CD14-positive monocyte (primary cell): Measurements from ENCODE around the gene TRH. TPM values are rescaled to one million over a fixed set of nuclear protein-coding genes. Genes with fewer than 3 reads are reported as not detected.

ENCODE experiments used
- DNase-seq, 3 donors: peaks; one replicate each; pipeline ENCODE4 v3.0.0-alpha.2; 2011 to 2022
- H2AFZ ChIP-seq: 2 replicates; pipeline ENCODE4 v1.6.0; 2012; ENCODE audit warnings: mild to moderate bottlenecking, low read depth, low read length, inconsistent platforms; ENCODE audit not compliant: insufficient read depth, poor library complexity, severe bottlenecking
- H3K27ac ChIP-seq, 2 donors: 1 replicate in 1 of 2; 2 replicates in 1 of 2; pipeline ENCODE4 v1.5.1; 2012 to 2013; ENCODE audit warnings: low read length in 2 of 2, control low read depth in 1 of 2, inconsistent platforms in 1 of 2, low read depth in 1 of 2, mild to moderate bottlenecking in 1 of 2
- H3K27me3 ChIP-seq, 2 donors: one replicate each; pipeline versions ENCODE4 v1.6.0 to v1.6.1; 2011 to 2013; ENCODE audit warnings: low read length in 2 of 2; ENCODE audit not compliant: control insufficient read depth in 2 of 2, insufficient read depth in 2 of 2
- H3K36me3 ChIP-seq, 2 donors: replicated peaks in 1 of 2; 1 replicate in 1 of 2; 2 replicates in 1 of 2; pipeline versions ENCODE4 v1.5.1 to v1.6.1; 2012 to 2013; ENCODE audit warnings: low read length in 2 of 2, control low read depth in 1 of 2, inconsistent platforms in 1 of 2, mild to moderate bottlenecking in 1 of 2; ENCODE audit not compliant: insufficient read depth in 2 of 2, control insufficient read depth in 1 of 2
- H3K4me1 ChIP-seq, 2 donors: 1 replicate in 1 of 2; 2 replicates in 1 of 2; pipeline versions ENCODE4 v1.5.1 to v1.6.1; 2012 to 2013; ENCODE audit warnings: low read length in 2 of 2, control low read depth in 1 of 2, inconsistent platforms in 1 of 2, mild to moderate bottlenecking in 1 of 2, moderate library complexity in 1 of 2; ENCODE audit not compliant: insufficient read depth in 2 of 2, control insufficient read depth in 1 of 2
- H3K4me2 ChIP-seq: replicated peaks from 2 replicates; pipeline ENCODE3; 2012; ENCODE audit warnings: low read length, moderate library complexity, mild to moderate bottlenecking; ENCODE audit not compliant: poor library complexity, severe bottlenecking; ENCODE audit errors: extremely low read depth
- H3K4me3 ChIP-seq, 3 experiments: fragments of 200-600 bp in 1 of 3; sonication (generic) in 1 of 3; replicated peaks in 1 of 3; 1 replicate in 2 of 3; 2 replicates in 1 of 3; pipeline ENCODE4 v1.5.1; 2011 to 2013; ENCODE audit warnings: low read length in 3 of 3, mild to moderate bottlenecking in 3 of 3, control low read depth in 2 of 3, low read depth in 2 of 3, inconsistent platforms in 1 of 3, moderate library complexity in 1 of 3
- H3K79me2 ChIP-seq: 2 replicates; pipeline ENCODE4 v1.6.0; 2012; ENCODE audit warnings: mild to moderate bottlenecking, control low read depth, inconsistent platforms, low read length, moderate library complexity; ENCODE audit not compliant: insufficient read depth
- H3K9ac ChIP-seq: 2 replicates; pipeline ENCODE4 v1.6.0; 2017; ENCODE audit warnings: low read length, mild to moderate bottlenecking; ENCODE audit not compliant: insufficient read depth, poor library complexity, severe bottlenecking
- H3K9me3 ChIP-seq, 2 donors: replicated peaks in 1 of 2; 1 replicate in 1 of 2; 2 replicates in 1 of 2; pipeline versions ENCODE4 v1.5.1 to v1.6.1; 2012 to 2013; ENCODE audit warnings: low read length in 2 of 2, control low read depth in 1 of 2; ENCODE audit not compliant: control insufficient read depth in 1 of 2, insufficient read depth in 1 of 2
- H4K20me1 ChIP-seq: 2 replicates; pipeline ENCODE4 v1.6.0; 2012; ENCODE audit warnings: mild to moderate bottlenecking, low read length, control low read depth, moderate library complexity; ENCODE audit not compliant: insufficient read depth
- H3K27ac Mint-ChIP-seq, 7 donors: one replicate each; pipeline ENCODE4 v1.8.0; 2020; ENCODE audit warnings: mild to moderate bottlenecking in 7 of 7, mixed read lengths in 7 of 7, moderate library complexity in 6 of 7, inconsistent platforms in 2 of 7
- H3K27me3 Mint-ChIP-seq, 3 donors: one replicate each; pipeline ENCODE4 v1.8.0; 2021 to 2022; ENCODE audit warnings: low read depth in 3 of 3, mild to moderate bottlenecking in 3 of 3, mixed read lengths in 3 of 3, moderate library complexity in 3 of 3, inconsistent platforms in 1 of 3
- H3K36me3 Mint-ChIP-seq, 2 donors: one replicate each; pipeline ENCODE4 v1.8.0; 2020; ENCODE audit warnings: mixed read lengths in 2 of 2, inconsistent platforms in 1 of 2, mild to moderate bottlenecking in 1 of 2
- H3K4me1 Mint-ChIP-seq: one replicate; pipeline ENCODE4 v1.8.0; 2020; ENCODE audit warnings: mild to moderate bottlenecking, mixed read lengths
- H3K4me3 Mint-ChIP-seq, 2 donors: one replicate each; pipeline ENCODE4 v1.8.0; 2020; ENCODE audit warnings: mild to moderate bottlenecking in 2 of 2, mixed read lengths in 2 of 2, moderate library complexity in 1 of 2
- H3K9me3 Mint-ChIP-seq, 7 donors: one replicate each; pipeline ENCODE4 v1.8.0; 2020 to 2022; ENCODE audit warnings: mixed read lengths in 7 of 7, mild to moderate bottlenecking in 6 of 7, moderate library complexity in 6 of 7, inconsistent platforms in 2 of 7
- CTCF ChIP-seq: fragments of 200-600 bp; IDR thresholded peaks from one replicate; pipeline ENCODE4 v1.8.0; 2022; ENCODE audit warnings: antibody characterized with exemption, mild to moderate bottlenecking
- WGBS: methylation state at CpG from one replicate; pipeline ENCODE4 v1.1.5; 2013; ENCODE audit warnings: missing lambda C conversion rate; ENCODE audit not compliant: insufficient coverage; 5-methylcytosine and 5-hydroxymethylcytosine counted together
- intact Hi-C, 2 donors: fragments of 100-400 bp; cut with micrococcal nuclease; formaldehyde crosslinking; loops; one replicate each; pipeline versions ENCODE4 v1.15.0 to v1.15.1; 2023
- polyA plus RNA-seq, 3 donors: library from polyadenylated mRNA; depleted of rRNA in 1 of 3; unstranded in 2 of 3; stranded (reverse) in 1 of 3; fragments of 300-500 nt in 2 of 3; fragments of >200 nt in 1 of 3; fragmentation: Illumina TruSeq in 2 of 3; gene quantifications; 1 replicate in 2 of 3; 2 replicates in 1 of 3; pipeline ENCODE4 v1.2.3, GENCODE V29; 2012 to 2021

TRH gene
- polyA plus RNA-seq, 3 donors = 0.91 TPM; not detected in 2

DNA sequence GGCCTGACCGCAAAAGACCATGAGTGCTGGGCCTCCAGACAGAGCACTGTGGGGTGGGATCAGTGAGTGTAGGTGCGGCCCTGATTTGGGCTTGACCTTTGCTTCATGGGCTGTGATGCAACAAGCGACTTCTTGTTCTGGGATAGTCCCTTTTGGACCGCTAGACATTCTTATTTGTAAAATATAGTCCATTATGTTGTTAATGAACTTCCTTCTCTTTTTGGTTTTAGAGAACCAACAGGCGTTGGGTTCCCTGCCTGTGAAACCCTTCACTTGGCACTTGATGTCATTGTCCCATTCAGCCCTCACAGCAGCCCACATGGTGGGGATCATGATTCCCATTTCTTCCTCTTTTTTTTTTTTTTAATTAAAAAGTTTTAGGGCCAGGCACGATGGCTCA, 15.8 kb upstream of the TRH start:
- H3K4me1 Mint-ChIP-seq = peaks cover 37% of the 10 kb centered on the region
- Histone ChIP-seq H3K27me3 (no peaks in the 10 kb centered on the region), H3K9me3 (no peaks in the 10 kb centered on the region), H3K4me3 (no peak overlapping the region), H4K20me1 (no peaks in the 10 kb centered on the region), H3K27ac (peak overlapping the region in 1 of 2 donors; percentile 22), H2AFZ (no peak overlapping the region), H3K4me2 (no peak overlapping the region), H3K36me3 (no peaks in the 10 kb centered on the region), H3K79me2 (no peaks in the 10 kb centered on the region), H3K4me1 (peaks cover 33 to 36% of the 10 kb centered on the region in 2 donors), H3K9ac (no peak overlapping the region)
- TF ChIP-seq CTCF = no peak
- no peaks in the 10 kb centered on the region for H3K9me3 Mint-ChIP-seq
- peak overlapping the region in 1 of 2 donors; percentile 39 for H3K4me3 Mint-ChIP-seq
- peak overlapping the region; percentile 54 to 92 (median 69) for H3K27ac Mint-ChIP-seq
- WGBS = 40% methylated on average over 2 of the region's 6 CpGs
- no peaks in the 10 kb centered on the region for H3K36me3 Mint-ChIP-seq
- peak; percentile 60 to 86 (median 72) for DNase-seq
- peaks cover 5 to 13% (median 5%) of the 10 kb centered on the region in 3 donors for H3K27me3 Mint-ChIP-seq
- intact Hi-C loops = no loop called here

- H3K4me1 ChIP-seq = peaks cover 18 to 21% of the 10 kb centered on the region in 2 donors
- no peaks in the 10 kb centered on the region for H3K36me3 ChIP-seq
- no peak for DNase-seq
- H3K27me3 ChIP-seq = no peaks in the 10 kb centered on the region
- H3K27ac ChIP-seq = no peak overlapping the region
- Mint-ChIP-seq H3K27me3 (peaks cover 2 to 13% (median 4%) of the 10 kb centered on the region in 3 donors), H3K36me3 (no peaks in the 10 kb centered on the region), H3K4me1 (peaks cover 23% of the 10 kb centered on the region), H3K9me3 (no peaks in the 10 kb centered on the region), H3K27ac (peak overlapping the region in 1 of 7 donors; percentile 36), H3K4me3 (no peak overlapping the region)
- intact Hi-C loops = no loop called here
- no peaks in the 10 kb centered on the region for H4K20me1 ChIP-seq
- H3K9me3 ChIP-seq = no peaks in the 10 kb centered on the region
- H2AFZ ChIP-seq = no peak overlapping the region
- H3K79me2 ChIP-seq = no peaks in the 10 kb centered on the region
- 74% methylated on average over 2 of the region's 5 CpGs for WGBS
- H3K4me3 ChIP-seq = no peak overlapping the region
- H3K4me2 ChIP-seq = no peak overlapping the region
- TF ChIP-seq CTCF = no peak
- no peak overlapping the region for H3K9ac ChIP-seq
Observed at GRCh38 chr3:129961141-129961541, 13.4 kb upstream of the TRH start.
